Left kidney (tissue), 8 donors: ENCODE results near the gene CASP8. TPM values are rescaled to one million over a fixed set of nuclear protein-coding genes. Genes with fewer than 3 reads are reported as not detected.
"Not testable (repeated sequence)": the region's sequence is repeated elsewhere in the genome, so short reads cannot be mapped to it uniquely, and the experiment has no call there.

Experiments used
- DNase-seq: peaks from one replicate; pipeline ENCODE4 v3.0.0-alpha.2; 2013
- long read RNA-seq, 8 donors: transcript quantifications; one replicate each; lab custom pipeline, GENCODE V29; 2026
- polyA plus RNA-seq: library from polyadenylated mRNA; unstranded; fragments of 120-200 nt; gene quantifications from one replicate; pipeline ENCODE4 v1.2.1, GENCODE V29; 2013; ENCODE audit not compliant: insufficient read length

Gene CASP8
- 16.9 TPM for polyA plus RNA-seq
- long read RNA-seq, donor 1: 0 reads
- long read RNA-seq, donor 2: 0 reads
- long read RNA-seq, donor 3: 0 reads
- long read RNA-seq, donor 4: 0 reads
- long read RNA-seq, donor 5, partial matches to known transcripts: 0 of 1 reads
- long read RNA-seq, donor 5, other reads (novel, unspliced or antisense): 0 of 1 reads
- long read RNA-seq, donor 6: 0 reads
- long read RNA-seq, donor 7: 0 reads
- long read RNA-seq, donor 8: 0 reads

- no peak for DNase-seq
Measured at GRCh38 chr2:201260302-201260800, at the start of gene CASP8. Gene CASP8, plus strand, starts transcription at chr2:201260536. Its CDS starts 5,951 bp downstream, at chr2:201266487.

- no peak for DNase-seq
Measured at GRCh38 chr2:201215963-201216362, 44.4 kb upstream of the CASP8 start.

GRCh38 chr2:201216918-201217317 lies 43.4 kb upstream of the CASP8 start:
- DNase-seq: no peak

GRCh38 chr2:201218780-201219179 lies 41.6 kb upstream of the CASP8 start:
- no peak for DNase-seq

- DNase-seq: no peak
Measured at GRCh38 chr2:201219328-201220096, 40.8 kb upstream of the CASP8 start.

GRCh38 chr2:201220102-201220570 lies 40.2 kb upstream of the CASP8 start:
- no peak for DNase-seq

- DNase-seq: no peak
Measured at GRCh38 chr2:201223089-201224073, 37.0 kb upstream of the CASP8 start.

- DNase-seq: no peak
Measured at GRCh38 chr2:201228271-201228911, 31.9 kb upstream of the CASP8 start.

- DNase-seq: no peak
Measured at GRCh38 chr2:201228912-201229290, 31.4 kb upstream of the CASP8 start.

GRCh38 chr2:201231781-201232466 lies 28.4 kb upstream of the CASP8 start:
- peak; percentile 83 for DNase-seq

GRCh38 chr2:201232467-201232815 lies 27.9 kb upstream of the CASP8 start:
- no peak for DNase-seq

- no peak for DNase-seq
Measured at GRCh38 chr2:201233192-201233811, 27.0 kb upstream of the CASP8 start.

- no peak for DNase-seq
Measured at GRCh38 chr2:201233812-201234662, 26.3 kb upstream of the CASP8 start.

- no peak for DNase-seq
Measured at GRCh38 chr2:201234663-201235135, 25.6 kb upstream of the CASP8 start.

GRCh38 chr2:201235860-201236811 lies 24.2 kb upstream of the CASP8 start:
- DNase-seq: peak; percentile 77

- DNase-seq: no peak
Measured at GRCh38 chr2:201237486-201238123, 22.7 kb upstream of the CASP8 start.

GRCh38 chr2:201239167-201239935 lies 21.0 kb upstream of the CASP8 start:
- not testable (repeated sequence) for DNase-seq
